Stimulated activated CD4-positive, alpha-beta T cell treated with anti-CD3 and anti-CD28 coated beads, Interleukin-4, amount 100 ng/mL, for 4 hours (primary cell): ENCODE measurements around the gene SCAMP4.
"Not testable (repeated sequence)": the region's sequence is repeated elsewhere in the genome, so short reads cannot be mapped to it uniquely, and the experiment has no call there.

Experiments used
- DNase-seq, 2 experiments: peaks; one replicate each; pipeline ENCODE4 v3.0.0-alpha.2; 2020

SCAMP4 gene

GRCh38 chr19:1866693-1867348, 38.4 kb upstream of the SCAMP4 start:
- no peak for DNase-seq

GRCh38 chr19:1867349-1867724, 37.9 kb upstream of the SCAMP4 start:
- DNase-seq: no peak

GRCh38 chr19:1868971-1869370, 36.2 kb upstream of the SCAMP4 start:
- DNase-seq: no peak

- DNase-seq: no peak
Measured at GRCh38 chr19:1871140-1871597, 34.0 kb upstream of the SCAMP4 start.

GRCh38 chr19:1871630-1872029, 33.6 kb upstream of the SCAMP4 start:
- no peak for DNase-seq

GRCh38 chr19:1872807-1873523, 32.2 kb upstream of the SCAMP4 start:
- DNase-seq: no peak

- no peak for DNase-seq
Measured at GRCh38 chr19:1873524-1874473, 31.4 kb upstream of the SCAMP4 start.

- DNase-seq: no peak
Measured at GRCh38 chr19:1874554-1875185, 30.5 kb upstream of the SCAMP4 start.

- not testable (repeated sequence) for DNase-seq
Measured at GRCh38 chr19:1875265-1875645, 29.9 kb upstream of the SCAMP4 start.

- peak; percentile 83 to 86 for DNase-seq
Measured at GRCh38 chr19:1875646-1876495, 29.3 kb upstream of the SCAMP4 start.

- DNase-seq: not testable (repeated sequence)
Measured at GRCh38 chr19:1876496-1877279, 28.5 kb upstream of the SCAMP4 start.

- DNase-seq: not testable (repeated sequence)
Measured at GRCh38 chr19:1877280-1877660, 27.9 kb upstream of the SCAMP4 start.

- DNase-seq: not testable (repeated sequence)
Measured at GRCh38 chr19:1878583-1878982, 26.6 kb upstream of the SCAMP4 start.

GRCh38 chr19:1879982-1880381, 25.2 kb upstream of the SCAMP4 start:
- not testable (repeated sequence) for DNase-seq

GRCh38 chr19:1880611-1881392, 24.4 kb upstream of the SCAMP4 start:
- no peak for DNase-seq

GRCh38 chr19:1881393-1882088, 23.7 kb upstream of the SCAMP4 start:
- not testable (repeated sequence) for DNase-seq

- DNase-seq: peak; percentile 44 to 67
Measured at GRCh38 chr19:1882089-1882785, 23.0 kb upstream of the SCAMP4 start.

- no peak for DNase-seq
Measured at GRCh38 chr19:1882786-1883692, 22.2 kb upstream of the SCAMP4 start.
